22Rv1 (cell line): ENCODE results near the gene MEOX1.

ENCODE experiments used
- CTCF ChIP-seq: fragments of 450-650 bp; IDR thresholded peaks from 2 replicates; pipeline ENCODE4 v1.5.1; 2017; ENCODE audit warnings: mild to moderate bottlenecking
- ZFX ChIP-seq: fragments of 450-650 bp; IDR thresholded peaks from 2 replicates; pipeline ENCODE4 v1.6.1; 2017; ENCODE audit warnings: antibody characterized with exemption, borderline replicate concordance

GRCh38 chr17:43595466-43595865 is 66.3 kb downstream of the MEOX1 start:
- TF ChIP-seq CTCF (no peak), ZFX (no peak)
